NCI-H82 treated with DMSO at 0.1 percent for 48 hours (cell line): ENCODE measurements around the gene IFNAR1.

Source experiments
- DNase-seq: peaks from one replicate; lab custom pipeline; 2025; ENCODE audit not compliant: unreplicated experiment; lab: John Stamatoyannopoulos, UW

The IFNAR1 gene

DNA sequence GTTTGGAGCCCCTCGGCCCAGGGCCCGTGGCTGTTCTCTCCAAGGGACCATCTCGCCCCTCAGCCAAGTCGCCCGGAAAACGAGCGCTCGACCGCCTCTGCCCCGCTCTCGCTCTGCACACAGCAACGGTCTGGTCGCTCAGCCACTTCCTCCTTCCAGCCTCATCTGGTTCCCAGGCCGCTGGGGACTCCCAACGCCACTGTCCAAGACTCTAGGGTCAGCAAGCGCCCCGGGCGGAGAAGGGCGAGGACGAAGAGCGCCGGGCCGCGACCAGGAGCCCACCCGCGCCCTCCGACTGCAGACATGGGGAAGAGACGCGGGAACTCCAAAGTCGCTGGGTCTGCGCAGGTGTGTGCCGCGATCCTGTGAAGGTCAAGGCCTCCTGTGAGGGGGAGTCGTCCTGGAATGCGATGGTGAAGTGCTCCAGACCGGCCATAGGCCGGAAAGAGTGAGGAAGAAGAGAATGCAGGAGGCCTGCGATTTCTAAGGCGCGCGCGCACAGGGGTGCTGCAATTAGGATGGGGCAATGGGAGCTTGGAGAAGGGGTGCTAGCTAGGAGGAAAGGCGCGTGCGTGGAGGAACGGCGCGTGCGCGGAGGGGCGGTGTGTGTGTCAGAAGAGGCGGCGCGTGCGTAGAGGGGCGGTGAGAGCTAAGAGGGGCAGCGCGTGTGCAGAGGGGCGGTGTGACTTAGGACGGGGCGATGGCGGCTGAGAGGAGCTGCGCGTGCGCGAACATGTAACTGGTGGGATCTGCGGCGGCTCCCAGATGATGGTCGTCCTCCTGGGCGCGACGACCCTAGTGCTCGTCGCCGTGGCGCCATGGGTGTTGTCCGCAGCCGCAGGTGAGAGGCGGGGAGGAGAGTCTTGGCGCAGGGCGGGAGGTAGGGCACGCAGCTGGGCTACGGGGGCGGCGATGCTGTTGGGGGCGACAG lies at the start of gene IFNAR1:
TSS of gene IFNAR1 (plus strand) at position 680 of the 931 bp plus-strand sequence. CDS start at position 766, 86 bp downstream.
- DNase-seq: peak; percentile 97

DNA sequence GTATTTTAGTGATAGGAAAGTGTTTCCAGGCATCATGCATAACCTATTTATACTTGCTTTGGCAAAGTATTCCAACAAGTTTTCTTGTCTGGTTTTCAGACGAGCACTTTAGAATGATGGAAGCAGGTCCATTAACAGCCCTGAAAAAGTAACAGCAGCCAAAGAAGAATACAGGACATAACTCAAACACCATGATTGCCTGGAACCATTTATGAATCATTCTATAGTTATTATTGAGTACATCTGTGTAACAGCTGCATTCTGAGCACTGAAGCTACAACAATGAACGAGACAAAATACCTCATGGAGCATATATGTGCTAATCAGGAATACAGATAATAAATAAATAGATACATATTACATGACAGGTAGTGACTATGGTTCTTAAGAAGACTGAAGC lies 46.0 kb upstream of the IFNAR1 start:
- no peak for DNase-seq

DNA sequence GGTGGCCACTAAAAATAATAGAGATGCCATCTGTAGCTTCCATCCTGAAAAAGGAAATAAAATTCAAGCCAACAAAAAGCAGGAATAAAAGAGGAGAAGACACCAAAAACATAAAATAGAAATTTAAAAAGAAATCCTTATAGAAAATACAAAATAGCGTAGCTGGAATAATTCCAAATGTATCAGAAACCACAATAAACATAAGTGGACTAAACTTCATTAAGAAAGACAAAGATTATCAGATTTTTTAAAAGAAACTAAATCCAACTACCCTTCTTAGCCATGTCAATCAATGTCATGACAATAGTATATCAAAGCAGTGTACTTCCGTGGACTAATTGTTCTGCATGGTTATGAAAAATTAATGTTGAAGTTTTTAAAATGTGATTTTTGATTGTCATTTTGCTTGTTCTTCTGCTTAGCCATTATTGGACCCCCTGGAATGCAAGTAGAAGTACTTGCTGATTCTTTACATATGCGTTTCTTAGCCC lies 45.4 kb upstream of the IFNAR1 start:
- no peak for DNase-seq

DNA sequence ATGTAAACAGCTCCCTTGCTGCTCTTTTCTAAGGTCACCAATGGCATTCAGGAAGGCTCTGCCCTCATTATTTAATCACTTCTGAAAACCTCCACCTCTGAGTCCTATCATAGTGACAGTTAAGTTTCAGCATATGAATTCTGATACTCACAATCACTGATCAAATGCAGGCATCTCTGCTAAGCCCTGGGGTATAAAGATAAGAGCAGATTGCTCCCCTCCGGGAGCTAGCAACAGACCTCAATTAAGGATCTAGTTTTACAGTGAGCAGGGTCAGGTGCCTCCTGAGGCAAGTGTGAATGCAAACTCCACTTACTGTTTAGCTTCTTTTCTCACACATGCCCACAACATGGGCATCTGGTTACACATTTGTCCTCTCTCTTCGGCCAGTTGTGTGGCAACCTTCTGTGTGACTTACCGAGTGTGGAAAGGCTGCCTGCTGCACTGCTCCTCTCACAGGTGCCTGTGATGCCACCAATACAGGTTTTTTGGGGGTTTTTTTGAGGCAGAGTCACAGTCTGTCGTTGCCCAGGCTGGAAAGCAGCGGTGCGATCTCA lies 43.6 kb upstream of the IFNAR1 start:
- no peak for DNase-seq

DNA sequence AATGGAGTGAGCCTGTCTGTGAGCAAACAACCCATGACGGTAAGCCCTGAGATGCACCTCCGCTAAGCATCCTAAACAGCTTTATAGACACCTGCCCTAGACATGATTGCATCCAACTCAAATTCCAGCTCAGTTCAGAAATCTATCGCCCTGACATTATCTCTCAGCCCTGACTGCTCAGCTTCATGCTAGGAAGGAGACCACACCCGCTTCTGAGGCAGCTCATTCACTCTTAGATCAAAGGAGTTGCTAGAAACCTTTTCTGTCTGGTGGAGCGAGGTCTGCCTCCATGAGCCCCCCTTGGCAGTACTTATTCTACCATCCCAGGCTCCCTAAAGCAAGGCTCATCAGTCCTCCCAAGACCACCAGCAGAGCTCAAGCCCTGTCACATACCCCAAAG lies 41.6 kb upstream of the IFNAR1 start:
- DNase-seq: no peak

DNA sequence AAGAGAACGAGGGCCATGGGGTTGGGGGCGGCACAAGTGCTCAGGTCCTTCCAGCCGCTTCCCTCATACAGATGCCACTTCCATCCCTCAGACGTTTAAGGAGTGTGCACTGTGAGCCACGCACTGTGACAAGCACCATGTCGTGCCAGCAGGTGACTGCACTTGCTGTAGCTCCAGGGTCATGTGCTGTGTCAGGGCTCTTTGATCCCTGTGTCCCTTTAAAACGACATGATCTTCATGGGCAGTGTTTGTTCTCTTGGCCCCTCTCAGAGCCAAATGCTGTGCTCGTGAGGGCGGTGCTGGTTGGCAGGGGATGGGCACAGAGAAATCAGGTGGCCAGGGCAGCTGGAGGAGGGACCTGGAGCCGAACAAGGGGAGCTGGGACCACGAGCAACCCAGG lies 38.7 kb upstream of the IFNAR1 start:
- no peak for DNase-seq

DNA sequence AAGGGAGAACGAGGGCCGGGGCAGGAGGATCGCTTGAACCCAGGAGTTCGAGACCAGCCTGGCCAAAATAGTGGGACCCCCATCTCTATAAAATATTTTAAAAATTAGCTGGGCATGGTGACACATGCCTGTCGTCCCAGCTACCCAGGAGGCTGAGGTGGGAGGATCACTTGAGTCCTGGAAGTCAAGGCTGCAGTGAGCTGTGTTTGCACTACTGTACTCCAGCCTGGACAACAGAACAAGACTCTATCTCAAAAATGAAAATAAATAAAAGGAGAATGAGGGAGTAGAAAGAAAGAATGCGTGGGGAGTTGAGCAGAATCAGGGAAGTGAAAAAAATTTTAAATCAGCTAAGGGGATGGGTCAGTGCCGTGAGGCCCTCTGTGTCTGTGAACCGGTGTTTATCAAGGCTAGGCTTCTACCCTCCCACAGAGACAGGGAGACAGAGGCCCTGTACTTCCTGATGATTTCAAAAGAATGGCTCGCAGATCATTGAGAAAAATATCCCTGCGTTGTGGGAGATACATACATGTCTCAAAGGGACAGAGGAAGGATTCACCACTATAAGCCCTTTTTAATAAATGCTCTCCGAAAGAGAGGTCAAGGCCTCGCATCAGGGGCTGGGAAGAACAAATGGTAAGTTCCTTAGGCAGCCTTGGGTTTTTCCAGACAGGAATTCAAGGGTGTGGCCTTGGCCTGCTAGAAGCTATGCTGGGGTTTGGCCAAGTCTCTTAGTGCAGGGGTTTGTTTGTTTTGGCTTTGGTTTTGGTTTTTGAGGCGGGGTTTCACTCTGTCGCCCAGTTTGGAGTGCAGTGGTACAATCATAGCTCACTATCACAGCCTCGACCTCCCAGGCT lies 37.9 kb upstream of the IFNAR1 start:
- no peak for DNase-seq

DNA sequence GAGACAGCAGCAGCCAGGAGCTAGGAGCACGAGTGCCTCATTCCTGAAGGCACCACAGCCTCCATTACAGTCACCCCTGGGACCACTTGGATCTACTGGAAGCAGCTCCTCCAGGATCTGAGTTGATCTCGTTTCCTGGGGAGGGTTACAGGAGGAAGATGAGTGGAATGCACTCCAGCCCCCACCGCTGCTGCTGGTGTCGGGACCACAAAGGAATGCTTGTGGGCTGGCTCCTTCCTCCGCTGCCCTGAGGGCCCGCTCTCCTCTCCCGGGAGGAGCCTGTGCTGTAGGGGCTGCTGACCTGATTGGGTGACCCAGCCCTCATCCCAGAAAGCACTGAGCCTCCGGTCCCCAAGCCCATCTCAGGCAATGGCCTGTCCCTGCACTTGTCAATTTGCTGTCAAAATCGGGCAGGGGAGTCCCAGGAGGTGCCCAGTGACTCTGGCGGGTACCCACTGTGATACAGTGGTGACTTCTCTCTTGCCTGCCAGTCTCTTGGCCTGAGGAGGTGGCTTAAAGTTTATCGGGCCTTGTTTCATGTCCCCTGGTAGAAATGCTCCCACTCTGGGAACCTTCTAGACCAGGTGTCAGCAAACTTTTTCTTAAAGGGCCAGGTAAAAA lies 35.5 kb upstream of the IFNAR1 start:
- DNase-seq: no peak

DNA sequence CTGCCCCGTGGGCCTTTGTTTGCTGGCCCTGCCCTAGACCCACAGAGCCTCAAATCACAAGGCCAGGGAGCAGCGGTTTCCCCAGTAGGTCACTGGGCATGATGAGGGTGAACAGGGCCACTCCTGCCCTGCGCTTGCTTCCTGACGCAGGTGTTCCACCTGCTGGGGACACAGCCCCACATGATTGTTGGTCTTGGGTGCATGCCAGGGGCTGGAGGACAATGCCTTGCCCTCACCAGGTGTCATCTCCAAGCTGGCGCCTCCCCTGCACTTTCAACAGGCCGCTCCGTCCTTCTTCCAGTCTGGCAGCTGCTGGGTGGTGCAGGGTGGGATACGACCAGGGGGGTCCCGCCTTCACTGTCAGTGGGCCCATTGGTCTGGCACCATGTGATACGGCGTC lies 34.3 kb upstream of the IFNAR1 start:
- DNase-seq: no peak

DNA sequence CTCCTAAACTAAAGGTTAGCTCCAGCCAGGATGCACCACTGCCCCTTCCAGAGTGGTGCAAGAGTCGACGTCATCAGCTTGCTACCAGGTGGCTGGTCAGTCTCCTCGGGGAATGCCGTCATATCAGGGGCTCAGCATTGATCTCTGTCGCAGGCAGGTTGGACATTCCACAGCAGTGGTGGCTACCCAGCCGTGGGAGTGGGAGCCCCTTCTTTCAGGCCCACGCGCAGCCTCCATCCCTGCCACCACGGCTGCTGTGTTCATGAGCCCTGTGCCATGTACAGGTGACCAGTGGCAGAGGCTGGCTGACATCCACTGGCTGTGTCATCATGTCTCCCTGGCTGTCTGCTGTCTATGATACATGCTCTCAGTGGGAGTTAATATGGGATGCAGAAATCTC lies 33.1 kb upstream of the IFNAR1 start:
- no peak for DNase-seq

DNA sequence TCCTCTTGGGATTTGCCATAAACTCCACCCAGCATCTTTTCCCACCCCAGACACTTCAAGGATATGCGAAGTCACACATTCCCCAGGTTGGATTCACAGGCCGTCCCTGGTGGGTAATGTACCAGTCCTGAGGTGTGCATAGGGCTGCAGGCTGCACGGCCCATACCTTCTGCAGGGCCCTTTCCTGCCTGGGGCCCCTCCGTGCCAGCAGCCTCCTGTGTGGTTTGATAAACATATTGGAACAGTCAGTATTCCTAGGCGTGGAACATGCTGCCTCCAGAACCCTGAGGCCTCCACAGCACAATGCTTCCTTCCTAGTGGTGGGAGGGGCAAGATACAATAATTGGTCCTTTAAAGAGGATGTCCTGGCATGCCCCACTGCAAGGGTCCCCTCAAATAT lies 32.0 kb upstream of the IFNAR1 start:
- no peak for DNase-seq

DNA sequence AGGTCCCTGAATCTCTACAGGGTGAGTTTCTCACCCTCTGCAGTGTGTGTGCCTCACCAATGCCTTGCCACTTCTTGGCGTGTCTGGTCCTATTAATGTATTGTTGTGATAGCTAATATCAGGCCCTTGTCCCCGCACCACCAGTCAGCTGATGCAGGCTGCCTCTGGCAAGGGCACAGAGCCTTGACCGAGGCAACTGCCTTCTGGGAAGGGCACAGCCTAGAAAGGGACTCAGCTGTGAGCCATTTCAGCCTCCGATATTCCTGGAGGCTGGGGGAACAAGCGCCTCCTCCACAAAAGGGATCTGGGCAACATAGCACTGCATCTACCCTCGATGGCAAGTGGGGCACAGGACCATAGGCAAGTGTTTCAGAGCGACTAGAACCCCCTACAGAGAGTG lies 31.6 kb upstream of the IFNAR1 start:
- no peak for DNase-seq

DNA sequence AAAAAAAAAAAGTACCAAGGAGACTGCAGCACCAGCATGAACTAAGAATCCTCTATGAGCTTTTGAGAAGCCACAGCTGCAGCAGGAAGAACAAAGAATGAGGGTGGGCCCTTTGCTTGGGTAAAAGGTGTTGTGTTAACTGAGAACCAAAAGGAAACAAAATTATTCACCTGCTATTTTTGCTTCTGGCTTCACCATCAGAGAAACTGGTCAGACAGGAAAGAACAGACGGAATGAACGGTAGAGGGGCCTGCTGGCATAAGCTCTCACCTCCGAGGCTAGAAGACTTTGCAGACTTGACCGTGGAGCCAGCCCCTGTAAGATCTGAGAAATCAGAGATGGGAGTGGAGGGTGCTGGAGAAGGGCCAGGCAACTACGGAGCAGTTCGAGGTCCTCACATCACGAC lies 31.0 kb upstream of the IFNAR1 start:
- DNase-seq: no peak

DNA sequence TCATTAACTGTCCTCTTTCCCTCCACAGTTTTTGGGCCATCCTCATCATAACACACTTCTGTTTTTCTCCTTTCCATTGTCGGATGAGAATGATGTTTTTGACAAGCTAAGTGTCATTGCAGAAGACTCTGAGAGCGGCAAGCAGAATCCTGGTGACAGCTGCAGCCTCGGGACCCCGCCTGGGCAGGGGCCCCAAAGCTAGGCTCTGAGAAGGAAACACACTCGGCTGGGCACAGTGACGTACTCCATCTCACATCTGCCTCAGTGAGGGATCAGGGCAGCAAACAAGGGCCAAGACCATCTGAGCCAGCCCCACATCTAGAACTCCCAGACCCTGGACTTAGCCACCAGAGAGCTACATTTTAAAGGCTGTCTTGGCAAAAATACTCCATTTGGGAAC lies 28.6 kb upstream of the IFNAR1 start:
- DNase-seq: no peak

DNA sequence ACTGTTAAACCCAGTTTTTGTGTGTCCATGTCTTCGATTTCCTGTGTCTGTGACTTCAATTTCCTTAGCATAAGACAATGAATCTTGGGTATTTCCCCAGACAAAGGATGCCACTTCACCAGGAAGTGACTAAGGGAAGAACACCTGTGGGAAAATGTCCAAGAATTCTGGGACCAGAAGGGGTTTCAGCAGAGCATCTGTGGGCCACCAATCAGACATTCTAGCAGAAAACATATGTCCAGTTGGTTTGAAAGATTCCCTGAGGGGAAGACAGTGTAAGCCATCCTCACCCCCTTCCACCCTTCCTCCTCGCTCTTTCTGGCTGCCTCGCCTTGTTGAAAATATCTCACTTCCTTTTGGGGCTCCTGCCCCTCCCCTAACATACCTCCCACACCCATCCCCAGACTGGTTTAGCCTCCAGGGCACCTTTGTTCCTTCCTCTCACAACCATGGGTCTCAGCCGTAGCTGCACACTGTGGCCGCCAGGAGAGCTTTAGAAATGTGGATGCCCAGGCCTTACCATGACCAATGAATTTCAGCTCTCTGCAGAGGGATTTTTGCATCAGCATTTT lies 25.5 kb upstream of the IFNAR1 start:
- DNase-seq: no peak

DNA sequence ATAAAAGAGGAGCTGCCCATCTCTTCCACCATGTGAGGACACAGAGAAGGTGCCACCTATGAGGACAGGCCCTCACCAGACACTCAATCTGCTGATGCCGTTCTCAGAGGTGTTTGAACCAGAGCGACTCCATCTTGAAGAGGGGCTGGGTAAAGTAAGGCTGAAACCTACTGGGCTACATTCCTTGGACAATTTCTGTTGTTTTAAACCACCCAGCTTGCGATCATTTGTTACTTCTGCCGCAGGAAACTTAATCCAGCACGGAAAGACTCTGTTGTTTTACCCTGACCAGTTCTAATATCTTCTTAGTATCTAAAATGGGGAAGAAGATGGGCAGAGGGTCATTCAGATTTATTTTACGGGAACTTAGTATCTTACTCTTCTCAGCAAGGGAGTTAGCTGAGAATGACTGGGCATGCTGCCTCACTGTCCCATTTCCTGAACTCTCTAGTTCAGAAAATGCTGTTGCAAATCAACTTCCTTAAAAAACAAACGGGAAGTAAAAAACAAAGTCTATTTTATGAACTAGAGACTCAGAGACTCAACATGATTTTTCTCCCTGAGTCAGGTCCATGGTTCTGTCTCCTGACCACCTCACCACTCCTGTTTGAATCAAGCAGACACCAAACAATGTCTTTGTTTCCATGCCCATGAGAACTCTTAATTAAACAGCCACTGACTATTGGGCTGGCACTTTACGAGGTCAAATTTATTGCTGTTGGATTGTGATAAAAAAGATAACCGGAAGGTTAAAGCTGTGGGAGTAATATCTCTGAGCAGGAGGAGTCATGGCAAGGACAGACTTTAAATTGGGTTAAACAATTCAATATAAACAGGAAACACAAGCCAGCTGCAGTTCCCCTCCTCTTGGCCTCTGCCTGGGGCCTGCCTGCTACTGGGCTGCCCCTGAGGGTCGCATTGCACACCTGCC lies 23.8 kb upstream of the IFNAR1 start:
- no peak for DNase-seq

DNA sequence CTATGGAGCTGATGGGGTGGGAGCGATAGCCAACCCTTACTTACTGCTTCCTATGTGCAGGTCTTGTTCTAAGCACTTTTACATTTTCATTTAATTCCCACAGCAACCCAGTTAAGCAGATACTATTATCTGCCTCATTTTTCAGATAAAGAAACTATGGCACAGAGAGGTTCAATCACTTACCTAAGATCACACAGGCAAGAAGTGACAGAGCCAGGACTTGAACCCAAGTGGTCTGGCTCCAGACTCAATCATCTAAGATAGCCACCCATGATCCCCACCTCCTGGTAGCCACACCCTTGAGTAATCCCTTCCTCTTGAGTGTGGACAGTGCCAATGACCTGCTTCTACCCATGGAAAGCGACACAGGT lies 23.2 kb upstream of the IFNAR1 start:
- DNase-seq: no peak

DNA sequence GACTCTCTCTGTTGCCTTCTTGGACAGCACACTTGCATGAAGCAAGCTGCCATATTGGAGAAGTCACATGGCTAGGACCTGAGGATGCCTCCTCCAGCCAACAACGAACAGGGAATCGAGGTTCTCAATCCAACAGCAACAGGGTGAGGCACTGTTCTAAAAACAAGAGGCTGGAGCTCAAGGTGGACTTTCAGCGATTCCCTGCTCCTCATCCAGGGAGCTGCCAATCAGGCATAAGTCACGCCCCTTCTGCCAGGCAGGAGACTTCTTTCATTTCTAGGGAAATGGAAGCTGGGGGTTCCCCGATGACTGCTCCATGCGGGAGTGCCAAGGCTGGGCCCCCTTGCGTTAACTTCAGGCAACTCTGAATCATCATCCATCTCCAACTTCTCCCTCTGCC lies 22.7 kb upstream of the IFNAR1 start:
- DNase-seq: no peak

DNA sequence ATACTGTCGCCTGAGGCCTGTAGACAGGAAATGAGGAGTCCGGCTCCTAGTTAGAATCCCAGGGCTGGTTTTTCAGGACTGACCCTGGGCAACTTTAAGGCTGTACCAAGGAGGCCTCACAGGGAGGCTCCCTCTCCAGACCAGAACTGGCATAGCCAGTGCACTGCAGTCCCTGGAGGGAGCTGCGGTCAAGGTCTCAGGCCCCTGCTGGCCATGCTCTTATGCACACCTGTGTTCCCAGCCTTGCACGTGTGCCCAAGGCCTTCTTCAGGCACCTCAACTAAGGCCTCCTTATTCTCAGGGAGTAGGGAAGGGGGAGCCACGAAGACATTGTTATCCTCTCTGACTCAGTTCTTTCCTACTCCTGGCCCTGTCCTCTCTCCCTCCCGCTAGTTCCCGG lies 22.0 kb upstream of the IFNAR1 start:
- no peak for DNase-seq

DNA sequence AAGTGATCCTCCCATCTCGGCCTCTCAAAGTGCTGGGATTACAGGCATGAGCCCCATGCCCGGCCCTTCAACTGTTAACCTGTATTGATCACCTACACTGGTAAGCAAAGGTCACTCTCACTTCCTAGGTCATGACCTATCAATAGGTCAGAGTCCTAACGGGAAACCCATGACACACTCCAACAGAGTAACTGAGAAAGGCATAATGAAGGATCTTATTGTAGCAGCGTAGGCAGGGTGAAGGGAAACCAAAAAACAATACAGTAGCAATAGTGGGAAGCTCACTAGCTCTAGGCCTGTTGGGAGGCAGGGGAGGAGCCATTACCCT lies 19.5 kb upstream of the IFNAR1 start:
- no peak for DNase-seq
